ENCODE results near the gene ZNF697.

- TF ChIP-seq CTCF (optimal IDR thresholded peaks at IDR 0.05 in 1 of 3, IDR thresholded peaks at IDR 0.05 in 1 of 3, conservative IDR thresholded peaks at IDR 0.05 in 1 of 3; ENCODE audit: extremely low read depth in 1 of 3, insufficient read depth in 2 of 3, low read length in 3 of 3) (no peak), EZH2 (IDR thresholded peaks at IDR 0.05; ENCODE audit: low read length) (no peak)
These were observed 9.0 kb downstream of the ZNF697 start for GRCh38 chr1:119639109-119639508.

Measured in keratinocyte (primary cell).